Stimulated activated naive CD4-positive, alpha-beta T cell treated with Interleukin-2 at 50 U/mL for 16 hours (primary cell): ENCODE measurements around the gene BAZ2B.

Experiments used
- DNase-seq: peaks from one replicate; lab custom pipeline; 2025; lab: John Stamatoyannopoulos, UW

BAZ2B gene

GRCh38 chr2:159317392-159318088, 298.8 kb downstream of the BAZ2B start:
- DNase-seq: no peak

GRCh38 chr2:159307942-159308341, 308.4 kb downstream of the BAZ2B start:
- DNase-seq: no peak

GRCh38 chr2:159300586-159300985, 315.8 kb downstream of the BAZ2B start:
- DNase-seq: no peak

- no peak for DNase-seq
These were observed 317.4 kb downstream of the BAZ2B start for GRCh38 chr2:159298967-159299366.

- no peak for DNase-seq
These were observed 319.2 kb downstream of the BAZ2B start for GRCh38 chr2:159297042-159297707.

GRCh38 chr2:159292157-159292556, 324.2 kb downstream of the BAZ2B start:
- DNase-seq: no peak

- no peak for DNase-seq
These were observed 325.9 kb downstream of the BAZ2B start for GRCh38 chr2:159290289-159290907.

GRCh38 chr2:159287733-159288132, 328.6 kb downstream of the BAZ2B start:
- DNase-seq: no peak

GRCh38 chr2:159286709-159287441, 329.5 kb downstream of the BAZ2B start:
- peak; percentile 99 for DNase-seq

- peak; percentile 20 for DNase-seq
These were observed 330.2 kb downstream of the BAZ2B start, which contains the start of gene WDSUB1 for GRCh38 chr2:159285929-159286708. Gene WDSUB1 (minus strand): TSS chr2:159286703. CDS start chr2:159283069, 3,634 bp downstream.

- DNase-seq: no peak
These were observed 330.9 kb downstream of the BAZ2B start for GRCh38 chr2:159285433-159285832.

- DNase-seq: no peak
These were observed 332.8 kb downstream of the BAZ2B start for GRCh38 chr2:159283529-159283928.

- no peak for DNase-seq
These were observed 335.3 kb downstream of the BAZ2B start for GRCh38 chr2:159281002-159281401.

- DNase-seq: no peak
These were observed 336.6 kb downstream of the BAZ2B start for GRCh38 chr2:159279700-159280099.

- no peak for DNase-seq
These were observed 341.2 kb downstream of the BAZ2B start for GRCh38 chr2:159275111-159275510.

GRCh38 chr2:159272156-159272555, 344.2 kb downstream of the BAZ2B start:
- DNase-seq: no peak

- DNase-seq: no peak
These were observed 345.5 kb downstream of the BAZ2B start for GRCh38 chr2:159270744-159271379.
